ENCODE data around the gene ZNF624.

ZNF624 gene

DNA sequence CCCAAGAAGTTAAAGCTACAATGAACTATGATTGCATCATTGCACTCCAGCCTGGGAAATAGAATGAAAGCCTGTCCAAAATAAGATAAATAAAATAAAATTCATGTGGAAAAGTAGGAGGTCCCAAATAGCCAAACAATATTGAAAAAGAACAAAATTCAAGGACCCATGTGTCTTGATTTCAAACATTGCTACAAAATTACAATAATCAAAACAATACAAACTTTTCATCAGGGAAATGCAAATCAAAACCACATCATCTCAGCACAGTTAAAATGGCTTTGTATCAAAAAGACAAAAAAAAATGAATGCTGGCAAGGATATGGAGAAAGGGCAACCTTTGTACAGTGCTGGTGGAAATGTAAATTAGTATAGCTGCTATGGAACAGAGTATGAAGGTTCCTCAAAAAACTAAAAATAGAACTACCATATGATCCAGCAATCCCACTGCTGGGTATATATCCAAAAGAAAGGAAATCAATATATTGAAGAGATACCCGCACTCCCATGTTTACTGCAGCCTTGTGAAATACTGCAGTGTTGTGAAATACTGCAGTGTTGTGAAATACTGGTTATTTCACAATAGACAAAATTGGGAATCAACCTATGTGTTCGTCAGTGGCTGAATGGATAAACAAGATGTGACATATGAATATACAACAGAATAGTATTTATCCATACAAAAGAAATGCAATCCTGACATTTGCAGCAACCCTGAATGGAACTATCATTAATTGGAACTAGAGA lies 60.1 kb downstream of the ZNF624 start:
- DNase-seq (ENCODE audit: low spot score) = no peak

DNA sequence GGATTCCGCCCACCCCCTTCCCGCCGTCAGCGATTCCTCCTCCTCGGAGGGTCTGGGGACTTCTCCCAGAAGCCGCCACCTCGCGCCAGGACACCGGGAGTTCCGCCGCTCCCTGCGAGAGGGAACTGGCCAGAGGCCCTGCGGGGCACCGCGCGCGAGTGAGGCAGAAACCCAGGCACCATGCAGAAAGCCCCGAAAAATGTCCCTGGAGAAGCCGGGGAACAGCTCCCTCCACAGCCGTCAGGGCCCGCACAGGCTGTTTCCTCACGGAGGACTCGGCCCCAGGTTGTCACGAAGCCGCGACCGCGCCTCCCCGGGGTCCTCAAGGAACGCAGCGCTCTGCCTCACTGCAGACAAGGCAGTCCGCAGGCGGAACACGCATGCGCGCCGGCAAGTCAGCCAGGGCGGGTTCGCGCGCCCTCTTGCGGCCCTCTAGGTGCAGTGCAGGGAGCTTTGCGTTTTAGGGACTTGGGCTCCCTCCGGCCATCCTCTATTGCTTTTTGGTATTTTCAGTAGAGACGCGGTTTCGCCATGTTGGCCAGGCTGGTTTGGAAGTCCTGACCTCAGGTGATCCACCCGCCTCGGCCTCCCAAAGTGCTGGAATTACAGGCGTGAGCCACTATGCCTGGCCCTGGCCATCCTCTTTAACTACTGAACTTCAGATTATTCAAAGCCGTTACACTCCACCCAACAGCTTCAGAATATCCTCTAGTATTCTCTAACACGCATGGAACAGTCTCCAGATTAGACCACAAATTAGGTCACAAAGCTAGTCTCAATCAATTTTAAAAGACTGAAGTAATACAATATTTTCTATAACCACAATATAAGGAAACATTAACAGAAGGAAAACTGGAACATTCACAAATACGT lies 64.3 kb downstream of the ZNF624 start:
- DNase-seq (ENCODE audit: low spot score) = peak; percentile 99

DNA sequence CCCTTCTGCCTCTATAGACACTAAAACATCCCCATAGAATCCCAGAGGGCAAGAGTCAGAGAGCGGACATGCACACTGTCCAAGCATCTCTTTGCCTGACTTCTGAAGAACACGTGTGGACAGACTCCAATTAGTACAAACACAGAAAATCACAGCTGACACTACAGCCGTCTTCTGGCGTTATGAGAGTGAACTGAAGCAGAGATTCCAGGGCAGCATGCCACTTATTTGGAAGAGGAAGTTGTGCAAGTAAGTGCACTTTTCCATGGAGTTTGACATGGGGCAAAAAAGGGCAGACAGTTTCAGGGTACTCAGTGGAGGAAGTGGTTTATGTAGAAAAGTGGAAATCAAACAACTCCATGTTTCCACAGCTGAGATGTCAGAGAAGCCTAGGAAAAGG lies 67.9 kb downstream of the ZNF624 start:
- no peak for DNase-seq (ENCODE audit: low spot score)

- DNase-seq (ENCODE audit: low spot score) = peak; percentile 99
Measured at GRCh38 chr17:16584273-16584995, 69.2 kb downstream of the ZNF624 start.

DNA sequence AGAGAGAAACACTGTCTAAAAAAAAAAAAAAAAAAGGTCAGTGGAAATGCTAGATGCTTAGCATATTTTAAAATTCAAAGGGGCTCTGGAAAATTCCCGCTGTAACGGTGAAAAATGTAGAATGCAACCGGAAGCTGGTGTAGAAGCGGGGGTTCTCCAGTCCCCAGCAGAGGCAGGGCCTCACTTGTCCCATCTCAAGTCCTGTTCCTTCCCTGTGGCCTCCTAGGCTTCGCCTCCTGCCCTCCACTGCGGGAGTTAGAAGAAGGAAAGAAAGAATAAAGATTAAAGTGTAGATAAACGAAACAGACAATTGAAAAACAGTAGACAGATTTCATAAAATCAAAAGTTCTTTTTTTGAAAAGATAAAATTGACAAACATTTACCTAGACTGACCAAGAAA lies 69.9 kb downstream of the ZNF624 start:
- DNase-seq (ENCODE audit: low spot score) = no peak

- DNase-seq (ENCODE audit: low spot score) = no peak
Measured at GRCh38 chr17:16573466-16573865, 80.2 kb downstream of the ZNF624 start.

Measured in AG20443 (cell line).